ENCODE data around the gene EHMT1. TPM values are rescaled to one million over a fixed set of nuclear protein-coding genes. Genes with fewer than 3 reads are reported as not detected.

The EHMT1 gene
- total RNA-seq, 1 experiment from 2014 or later: 35.9 TPM

- no peak overlapping the region for H2AFZ ChIP-seq (ENCODE audit: low read length)
- H3K9me2 ChIP-seq (replicated peaks; ENCODE audit: insufficient read depth, low read length): no peaks in the 10 kb centered on the region
- no peak overlapping the region for H3K4me3 ChIP-seq (ENCODE audit: low read length)
- no peak overlapping the region for H3K9ac ChIP-seq (ENCODE audit: low read length)
- H3K4me2 ChIP-seq (ENCODE audit: low read depth, low read length, poor library complexity, severe bottlenecking): no peak overlapping the region
- no peaks in the 10 kb centered on the region for H3K27me3 ChIP-seq (ENCODE audit: low read length)
- no peaks in the 10 kb centered on the region for H4K20me1 ChIP-seq (ENCODE audit: insufficient read depth, low read depth, low read length)
- no peaks in the 10 kb centered on the region for H3K79me2 ChIP-seq (ENCODE audit: low read length)
- DNase-seq: no peak
- no peak overlapping the region for H3K27ac ChIP-seq (ENCODE audit: low read length)
- no peaks in the 10 kb centered on the region for H3K9me3 ChIP-seq (ENCODE audit: low read length)
- H3K4me1 ChIP-seq (ENCODE audit: low read length): no peaks in the 10 kb centered on the region
- H3K36me3 ChIP-seq (ENCODE audit: insufficient read depth, low read length): peaks cover 32% of the 10 kb centered on the region
Observed at GRCh38 chr9:137814841-137815240, 196.0 kb downstream of the EHMT1 start.

GRCh38 chr9:137815256-137816255 is 196.8 kb downstream of the EHMT1 start:
- no peaks in the 10 kb centered on the region for H3K4me1 ChIP-seq (ENCODE audit: low read length)
- peaks cover 33% of the 10 kb centered on the region for H3K36me3 ChIP-seq (ENCODE audit: insufficient read depth, low read length)
- H3K27me3 ChIP-seq (ENCODE audit: low read length): no peaks in the 10 kb centered on the region
- H3K4me3 ChIP-seq (ENCODE audit: low read length): no peak overlapping the region
- no peaks in the 10 kb centered on the region for H3K9me3 ChIP-seq (ENCODE audit: low read length)
- no peak overlapping the region for H3K27ac ChIP-seq (ENCODE audit: low read length)
- H3K9me2 ChIP-seq (replicated peaks; ENCODE audit: insufficient read depth, low read length): no peaks in the 10 kb centered on the region
- H3K79me2 ChIP-seq (ENCODE audit: low read length): no peaks in the 10 kb centered on the region
- no peak for DNase-seq
- H4K20me1 ChIP-seq (ENCODE audit: insufficient read depth, low read depth, low read length): no peaks in the 10 kb centered on the region
- H3K9ac ChIP-seq (ENCODE audit: low read length): no peak overlapping the region
- H3K4me2 ChIP-seq (ENCODE audit: low read depth, low read length, poor library complexity, severe bottlenecking): no peak overlapping the region
- H2AFZ ChIP-seq (ENCODE audit: low read length): no peak overlapping the region

- Histone ChIP-seq H3K4me3 (ENCODE audit: low read length) (no peak overlapping the region), H3K9me3 (ENCODE audit: low read length) (no peaks in the 10 kb centered on the region), H3K36me3 (ENCODE audit: insufficient read depth, low read length) (peaks cover 34% of the 10 kb centered on the region), H3K27ac (ENCODE audit: low read length) (no peak overlapping the region), H3K9ac (ENCODE audit: low read length) (no peak overlapping the region), H3K4me1 (ENCODE audit: low read length) (no peaks in the 10 kb centered on the region), H4K20me1 (ENCODE audit: insufficient read depth, low read depth, low read length) (no peaks in the 10 kb centered on the region), H3K27me3 (ENCODE audit: low read length) (no peaks in the 10 kb centered on the region), H3K9me2 (replicated peaks; ENCODE audit: insufficient read depth, low read length) (no peaks in the 10 kb centered on the region), H3K4me2 (ENCODE audit: low read depth, low read length, poor library complexity, severe bottlenecking) (no peak overlapping the region), H3K79me2 (ENCODE audit: low read length) (no peaks in the 10 kb centered on the region), H2AFZ (ENCODE audit: low read length) (no peak overlapping the region)
- DNase-seq: no peak
Observed at GRCh38 chr9:137816531-137817235, 197.9 kb downstream of the EHMT1 start.

GRCh38 chr9:137817236-137818200 is 198.7 kb downstream of the EHMT1 start:
- no peaks in the 10 kb centered on the region for H3K9me2 ChIP-seq (replicated peaks; ENCODE audit: insufficient read depth, low read length)
- H3K36me3 ChIP-seq (ENCODE audit: insufficient read depth, low read length): peaks cover 39% of the 10 kb centered on the region
- no peaks in the 10 kb centered on the region for H3K9me3 ChIP-seq (ENCODE audit: low read length)
- H3K4me2 ChIP-seq (ENCODE audit: low read depth, low read length, poor library complexity, severe bottlenecking): no peak overlapping the region
- H3K4me3 ChIP-seq (ENCODE audit: low read length): no peak overlapping the region
- DNase-seq: no peak
- no peak overlapping the region for H3K27ac ChIP-seq (ENCODE audit: low read length)
- no peaks in the 10 kb centered on the region for H3K4me1 ChIP-seq (ENCODE audit: low read length)
- H4K20me1 ChIP-seq (ENCODE audit: insufficient read depth, low read depth, low read length): no peaks in the 10 kb centered on the region
- no peaks in the 10 kb centered on the region for H3K27me3 ChIP-seq (ENCODE audit: low read length)
- no peak overlapping the region for H3K9ac ChIP-seq (ENCODE audit: low read length)
- H2AFZ ChIP-seq (ENCODE audit: low read length): no peak overlapping the region
- no peaks in the 10 kb centered on the region for H3K79me2 ChIP-seq (ENCODE audit: low read length)

GRCh38 chr9:137818286-137818685 is 199.5 kb downstream of the EHMT1 start:
- no peaks in the 10 kb centered on the region for H3K9me2 ChIP-seq (replicated peaks; ENCODE audit: insufficient read depth, low read length)
- H3K4me2 ChIP-seq (ENCODE audit: low read depth, low read length, poor library complexity, severe bottlenecking): no peak overlapping the region
- H3K27me3 ChIP-seq (ENCODE audit: low read length): no peaks in the 10 kb centered on the region
- no peaks in the 10 kb centered on the region for H4K20me1 ChIP-seq (ENCODE audit: insufficient read depth, low read depth, low read length)
- peaks cover 39% of the 10 kb centered on the region for H3K36me3 ChIP-seq (ENCODE audit: insufficient read depth, low read length)
- H3K4me3 ChIP-seq (ENCODE audit: low read length): no peak overlapping the region
- H2AFZ ChIP-seq (ENCODE audit: low read length): no peak overlapping the region
- no peaks in the 10 kb centered on the region for H3K79me2 ChIP-seq (ENCODE audit: low read length)
- no peak for DNase-seq
- no peak overlapping the region for H3K27ac ChIP-seq (ENCODE audit: low read length)
- no peak overlapping the region for H3K9ac ChIP-seq (ENCODE audit: low read length)
- H3K9me3 ChIP-seq (ENCODE audit: low read length): no peaks in the 10 kb centered on the region
- H3K4me1 ChIP-seq (ENCODE audit: low read length): no peaks in the 10 kb centered on the region

- H4K20me1 ChIP-seq (ENCODE audit: insufficient read depth, low read depth, low read length): no peaks in the 10 kb centered on the region
- no peaks in the 10 kb centered on the region for H3K9me3 ChIP-seq (ENCODE audit: low read length)
- H3K9ac ChIP-seq (ENCODE audit: low read length): no peak overlapping the region
- H3K27me3 ChIP-seq (ENCODE audit: low read length): no peaks in the 10 kb centered on the region
- no peaks in the 10 kb centered on the region for H3K79me2 ChIP-seq (ENCODE audit: low read length)
- no peak overlapping the region for H3K27ac ChIP-seq (ENCODE audit: low read length)
- no peak overlapping the region for H2AFZ ChIP-seq (ENCODE audit: low read length)
- peaks cover 45% of the 10 kb centered on the region for H3K36me3 ChIP-seq (ENCODE audit: insufficient read depth, low read length)
- no peak for DNase-seq
- H3K4me3 ChIP-seq (ENCODE audit: low read length): no peak overlapping the region
- no peaks in the 10 kb centered on the region for H3K4me1 ChIP-seq (ENCODE audit: low read length)
- no peaks in the 10 kb centered on the region for H3K9me2 ChIP-seq (replicated peaks; ENCODE audit: insufficient read depth, low read length)
- H3K4me2 ChIP-seq (ENCODE audit: low read depth, low read length, poor library complexity, severe bottlenecking): no peak overlapping the region
Observed at GRCh38 chr9:137820161-137820855, 201.5 kb downstream of the EHMT1 start.

- H3K4me2 ChIP-seq (ENCODE audit: low read depth, low read length, poor library complexity, severe bottlenecking): no peak overlapping the region
- no peak overlapping the region for H3K27ac ChIP-seq (ENCODE audit: low read length)
- H3K36me3 ChIP-seq (ENCODE audit: insufficient read depth, low read length): peaks cover 22% of the 10 kb centered on the region
- no peaks in the 10 kb centered on the region for H3K4me1 ChIP-seq (ENCODE audit: low read length)
- no peaks in the 10 kb centered on the region for H4K20me1 ChIP-seq (ENCODE audit: insufficient read depth, low read depth, low read length)
- H3K9ac ChIP-seq (ENCODE audit: low read length): no peak overlapping the region
- no peaks in the 10 kb centered on the region for H3K27me3 ChIP-seq (ENCODE audit: low read length)
- H2AFZ ChIP-seq (ENCODE audit: low read length): no peak overlapping the region
- no peaks in the 10 kb centered on the region for H3K9me2 ChIP-seq (replicated peaks; ENCODE audit: insufficient read depth, low read length)
- H3K79me2 ChIP-seq (ENCODE audit: low read length): 0 out of 2 replicates have a peak, but pooled peaks cover 3% of the 10 kb centered on the region
- no peak for DNase-seq
- no peaks in the 10 kb centered on the region for H3K9me3 ChIP-seq (ENCODE audit: low read length)
- H3K4me3 ChIP-seq (ENCODE audit: low read length): no peak overlapping the region
Observed at GRCh38 chr9:137823986-137824771, 205.4 kb downstream of the EHMT1 start.

Data from Karpas-422 (cell line).